GM10248 (cell line): ENCODE results near the gene TCF7L2.

Experiments used
- CTCF ChIA-PET: fragments of 300-600 bp; sonication (Branson Sonifier 250); formaldehyde crosslinking; extraction: SDS; loops from one replicate; lab custom pipeline; 2021; ENCODE audit warnings: antibody characterized with exemption; lab: Yijun Ruan, JAX
- POLR2A ChIA-PET: fragments of 350-650 bp; sonication (Branson Sonifier 250); formaldehyde crosslinking; extraction: SDS; loops from one replicate; lab custom pipeline; 2020; ENCODE audit warnings: antibody characterized with exemption; lab: Yijun Ruan, JAX
- DNase-seq: peaks from one replicate; pipeline ENCODE4 v3.0.0; 2012; ENCODE audit errors: extremely low spot score
- TF ChIP-seq, protein P1 (sequence below): IDR thresholded peaks from 2 replicates; pipeline ENCODE4 v1.5.1; 2012; ENCODE audit warnings: mild to moderate bottlenecking, low read depth; ENCODE audit errors: extremely low read depth, missing control alignments, control extremely low read depth

TCF7L2 gene

DNA sequence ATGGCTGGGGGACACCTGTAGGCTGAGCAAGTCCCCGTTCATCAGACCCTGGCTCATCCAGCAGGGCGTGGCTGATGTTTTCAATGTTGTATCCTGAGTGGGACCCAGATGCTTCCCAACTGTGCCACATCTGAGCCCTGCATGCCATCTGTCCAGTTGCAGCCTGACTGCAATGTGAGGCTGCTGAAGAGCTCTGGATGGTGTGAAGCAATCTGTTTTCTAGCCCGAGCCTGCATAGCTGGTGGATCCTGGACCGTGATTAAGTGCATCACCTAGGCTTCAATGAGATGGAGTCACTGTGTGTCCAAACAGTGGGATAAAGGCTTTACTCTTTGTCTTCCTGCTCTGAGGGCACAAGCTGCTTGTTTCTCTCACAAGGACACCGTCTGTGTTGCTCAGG lies 99.8 kb downstream of the TCF7L2 start:
- TF ChIP-seq, protein P1, sequence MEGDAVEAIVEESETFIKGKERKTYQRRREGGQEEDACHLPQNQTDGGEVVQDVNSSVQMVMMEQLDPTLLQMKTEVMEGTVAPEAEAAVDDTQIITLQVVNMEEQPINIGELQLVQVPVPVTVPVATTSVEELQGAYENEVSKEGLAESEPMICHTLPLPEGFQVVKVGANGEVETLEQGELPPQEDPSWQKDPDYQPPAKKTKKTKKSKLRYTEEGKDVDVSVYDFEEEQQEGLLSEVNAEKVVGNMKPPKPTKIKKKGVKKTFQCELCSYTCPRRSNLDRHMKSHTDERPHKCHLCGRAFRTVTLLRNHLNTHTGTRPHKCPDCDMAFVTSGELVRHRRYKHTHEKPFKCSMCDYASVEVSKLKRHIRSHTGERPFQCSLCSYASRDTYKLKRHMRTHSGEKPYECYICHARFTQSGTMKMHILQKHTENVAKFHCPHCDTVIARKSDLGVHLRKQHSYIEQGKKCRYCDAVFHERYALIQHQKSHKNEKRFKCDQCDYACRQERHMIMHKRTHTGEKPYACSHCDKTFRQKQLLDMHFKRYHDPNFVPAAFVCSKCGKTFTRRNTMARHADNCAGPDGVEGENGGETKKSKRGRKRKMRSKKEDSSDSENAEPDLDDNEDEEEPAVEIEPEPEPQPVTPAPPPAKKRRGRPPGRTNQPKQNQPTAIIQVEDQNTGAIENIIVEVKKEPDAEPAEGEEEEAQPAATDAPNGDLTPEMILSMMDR = no peak
- no peak for DNase-seq
- ChIA-PET POLR2A (no interaction called here), CTCF (interaction anchor here (1.2 kb wide), 1 partner anchor 10 kb away, joined by 4 read pairs; no protein-coding TSS in a partner anchor)

DNA sequence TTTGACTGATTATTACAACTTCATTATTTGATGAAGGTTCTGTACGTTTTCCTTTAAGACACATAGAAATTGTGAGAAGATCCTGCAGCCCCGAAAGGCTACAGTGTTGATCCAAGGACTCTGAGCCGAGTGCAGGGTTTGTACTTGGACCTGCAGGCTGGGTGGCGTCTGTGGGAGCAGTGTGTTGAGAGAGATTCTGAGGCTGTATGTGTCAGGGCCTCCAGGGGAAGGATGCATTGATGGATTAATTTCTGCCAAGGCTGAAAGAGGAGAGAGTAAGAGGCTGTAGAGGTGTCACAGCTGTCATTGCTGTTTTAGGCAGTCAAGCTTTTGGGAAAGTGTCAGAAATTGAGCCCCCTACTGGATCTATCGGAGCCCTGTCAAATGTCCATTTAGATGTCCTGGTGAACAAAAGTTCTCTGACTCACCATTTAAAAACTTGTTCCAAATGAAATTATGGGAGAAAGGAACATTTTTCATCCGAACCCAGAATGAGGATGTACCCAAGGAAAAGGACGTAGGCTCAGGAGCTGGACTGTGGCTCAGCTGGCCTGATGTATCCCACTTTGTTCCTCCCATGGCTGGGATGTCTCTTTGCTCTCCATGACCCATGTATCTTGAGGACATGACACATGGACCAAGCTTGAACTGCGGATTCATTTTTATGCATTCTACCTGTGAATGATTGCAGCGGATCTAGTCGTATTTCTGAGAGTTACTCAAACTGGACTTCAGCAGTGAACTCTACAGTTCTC lies 102.2 kb downstream of the TCF7L2 start:
- DNase-seq = no peak
- ChIA-PET POLR2A (no interaction called here), CTCF (no interaction called here)
- TF ChIP-seq, protein P1 = no peak

DNA sequence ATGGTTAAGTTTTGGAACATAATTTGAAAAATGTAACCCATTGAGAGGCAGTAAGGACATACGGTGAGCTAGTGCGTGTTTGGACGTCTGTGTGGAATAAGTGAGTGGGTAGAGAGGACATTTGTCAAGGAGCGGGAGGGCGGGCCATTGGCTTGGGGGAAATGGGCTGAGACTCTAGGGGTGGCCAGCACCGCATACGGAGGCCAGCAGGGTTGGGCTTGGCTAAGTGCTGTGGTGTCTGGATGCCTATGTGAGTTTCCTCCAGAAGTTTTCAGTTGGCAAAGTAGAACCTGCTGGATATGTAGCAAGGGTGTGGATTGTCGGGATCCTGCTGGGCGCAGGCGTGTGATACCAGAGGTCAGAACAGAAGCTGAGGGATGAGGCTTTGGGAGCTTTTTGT lies 103.0 kb downstream of the TCF7L2 start:
- CTCF ChIA-PET = no interaction called here
- TF ChIP-seq, protein P1 = no peak
- no peak for DNase-seq
- POLR2A ChIA-PET = no interaction called here

DNA sequence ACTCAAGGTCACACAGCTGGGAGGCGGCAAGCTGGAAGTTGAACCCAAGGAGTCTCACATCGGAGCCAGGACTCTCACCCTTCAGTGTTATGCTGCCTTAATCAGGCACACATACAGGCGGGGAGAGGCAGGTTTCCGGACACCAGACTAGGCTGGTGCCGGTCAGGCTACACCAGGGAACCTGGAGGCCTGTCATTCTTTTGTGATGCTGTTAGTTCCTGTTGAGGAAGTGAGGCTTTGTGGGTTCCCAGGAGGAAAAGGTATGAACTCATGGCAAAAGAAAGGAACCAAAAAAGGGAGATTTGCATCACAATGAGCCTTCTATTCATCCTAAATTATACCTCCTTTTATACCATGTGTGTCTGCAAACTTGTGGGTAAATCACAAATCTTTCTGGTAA lies 103.8 kb downstream of the TCF7L2 start:
- TF ChIP-seq, protein P1 = no peak
- ChIA-PET CTCF (no interaction called here), POLR2A (no interaction called here)
- no peak for DNase-seq

DNA sequence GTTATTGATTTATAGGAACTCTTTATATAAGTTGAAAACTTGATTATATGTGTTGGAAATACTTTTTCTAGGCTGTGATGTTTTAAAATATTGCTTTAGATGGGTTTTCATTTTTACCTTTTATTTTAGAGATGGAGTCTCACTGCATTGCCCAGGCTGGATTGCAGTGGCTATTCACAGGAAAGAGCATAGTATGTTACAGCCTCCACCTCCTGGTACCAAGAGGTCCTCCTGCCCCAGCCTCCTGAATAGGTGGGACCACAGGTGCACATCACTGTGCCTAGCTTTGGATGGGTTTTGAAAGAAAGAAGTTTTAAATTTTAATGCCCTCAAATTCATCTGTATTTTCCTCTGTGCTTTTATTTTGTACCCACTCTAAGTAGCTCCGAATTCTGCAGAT lies 105.4 kb downstream of the TCF7L2 start:
- CTCF ChIA-PET = no interaction called here
- DNase-seq = no peak
- TF ChIP-seq, protein P1 = no peak
- POLR2A ChIA-PET = no interaction called here

DNA sequence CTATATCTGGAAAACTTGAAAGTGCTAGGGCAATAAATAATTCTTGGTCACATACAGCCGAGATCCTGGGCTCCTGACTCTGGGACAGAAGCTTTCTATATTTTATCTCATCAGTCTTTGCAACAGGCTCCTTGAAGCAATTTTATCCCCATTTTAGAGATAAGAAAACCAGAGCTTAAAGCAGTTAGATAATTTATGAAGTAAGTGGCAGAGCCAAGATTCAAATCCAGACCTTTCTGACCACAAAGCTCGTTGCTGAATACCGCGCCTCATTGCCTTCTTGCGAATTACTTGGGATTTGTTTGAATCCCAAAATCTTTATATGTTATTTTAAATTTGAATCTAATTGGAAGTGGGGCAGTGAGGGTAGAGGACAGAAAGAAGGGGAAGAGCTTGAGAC lies 106.0 kb downstream of the TCF7L2 start:
- CTCF ChIA-PET = no interaction called here
- TF ChIP-seq, protein P1 = no peak
- no peak for DNase-seq
- POLR2A ChIA-PET = no interaction called here
